Hepatocyte (in vitro differentiated cells): ENCODE data around the gene LAPTM5.

Experiments used
- CTCF ChIP-seq: fragments of 200-600 bp; sonication (generic); IDR thresholded peaks from 2 replicates; pipeline ENCODE4 v1.5.1; 2016; ENCODE audit warnings: antibody characterized with exemption, mild to moderate bottlenecking; ENCODE audit not compliant: poor library complexity
- EZH2 ChIP-seq: fragments of 200-600 bp; sonication (generic); IDR thresholded peaks from 2 replicates; pipeline ENCODE4 v1.6.1; 2016; ENCODE audit warnings: antibody characterized with exemption, mild to moderate bottlenecking, borderline replicate concordance
- EZH2phosphoT487 ChIP-seq: fragments of 200-600 bp; sonication (generic); IDR thresholded peaks from one replicate; pipeline ENCODE4 v1.6.1; 2018; ENCODE audit warnings: antibody characterized with exemption, mild to moderate bottlenecking, low read depth, moderate library complexity; ENCODE audit not compliant: unreplicated experiment, severe bottlenecking

GRCh38 chr1:30735124-30735523 is 22.4 kb downstream of the LAPTM5 start:
- TF ChIP-seq CTCF (no peak), EZH2phosphoT487 (no peak), EZH2 (no peak)
